HG03558 (cell line): ENCODE results near the gene GPRIN2.
"Not testable (repeated sequence)": the region's sequence is repeated elsewhere in the genome, so short reads cannot be mapped to it uniquely, and the experiment has no call there.

ENCODE experiments used
- ATAC-seq: cut with Tn5 transposase; IDR thresholded peaks from one replicate; pipeline ENCODE4 v1.9.1; 2021; ENCODE audit warnings: moderate number of reproducible peaks; ENCODE audit not compliant: unreplicated experiment; ENCODE audit errors: extremely low read depth

GPRIN2 gene

GRCh38 chr10:46539596-46540411 lies 16.7 kb downstream of the GPRIN2 start:
- ATAC-seq: no peak

GRCh38 chr10:46538717-46539426 lies 17.6 kb downstream of the GPRIN2 start:
- ATAC-seq: no peak

- no peak for ATAC-seq
Observed at GRCh38 chr10:46538155-46538554, 18.3 kb downstream of the GPRIN2 start.

- no peak for ATAC-seq
Observed at GRCh38 chr10:46537309-46537708, 19.1 kb downstream of the GPRIN2 start.

GRCh38 chr10:46536781-46537180 lies 19.7 kb downstream of the GPRIN2 start:
- no peak for ATAC-seq

- no peak for ATAC-seq
Observed at GRCh38 chr10:46536171-46536570, 20.3 kb downstream of the GPRIN2 start.

GRCh38 chr10:46534828-46535524 lies 21.5 kb downstream of the GPRIN2 start:
- ATAC-seq: no peak

GRCh38 chr10:46532256-46532655 lies 24.2 kb downstream of the GPRIN2 start:
- ATAC-seq: not testable (repeated sequence)

GRCh38 chr10:46530249-46531186 lies 25.9 kb downstream of the GPRIN2 start:
- no peak for ATAC-seq

- ATAC-seq: not testable (repeated sequence)
Observed at GRCh38 chr10:46529742-46530141, 26.7 kb downstream of the GPRIN2 start.

GRCh38 chr10:46528675-46529615 lies 27.5 kb downstream of the GPRIN2 start:
- ATAC-seq: no peak

- no peak for ATAC-seq
Observed at GRCh38 chr10:46528171-46528671, 28.2 kb downstream of the GPRIN2 start.

GRCh38 chr10:46527241-46527811 lies 29.1 kb downstream of the GPRIN2 start:
- ATAC-seq: no peak

GRCh38 chr10:46526682-46527038 lies 29.8 kb downstream of the GPRIN2 start:
- no peak for ATAC-seq

GRCh38 chr10:46525824-46526681 lies 30.4 kb downstream of the GPRIN2 start:
- no peak for ATAC-seq

GRCh38 chr10:46525177-46525823 lies 31.2 kb downstream of the GPRIN2 start:
- ATAC-seq: no peak
